ENCODE results near the gene PTPRN2.

DNA sequence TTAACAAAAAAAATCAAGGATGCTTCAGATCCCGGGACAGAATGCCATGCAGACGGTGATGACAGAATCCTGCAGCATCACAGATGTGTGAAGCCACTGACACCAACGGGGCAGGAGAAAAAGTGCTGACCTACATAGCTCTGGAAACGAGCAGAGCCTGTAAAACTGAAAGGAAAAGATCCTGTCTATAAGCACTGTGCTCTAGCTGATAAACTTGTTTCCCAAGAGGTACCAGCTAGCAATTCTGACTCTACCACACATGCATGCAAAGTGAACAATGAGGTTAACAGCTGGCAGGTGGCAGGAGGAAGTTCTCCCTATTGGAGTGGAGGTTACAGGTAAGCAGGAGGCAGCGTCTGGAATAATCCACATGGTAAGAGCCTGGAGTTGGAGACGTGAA lies 75.6 kb downstream of the PTPRN2 start:
- no peak for TF ChIP-seq CTCF (IDR thresholded peaks at IDR 0.05; ENCODE audit: low read depth, low read length)
- TF ChIP-seq MAX (IDR thresholded peaks at IDR 0.05; ENCODE audit: low read depth, low read length), result no peak
- TF ChIP-seq POLR2A (IDR thresholded peaks at IDR 0.05; ENCODE audit: extremely low read depth, insufficient read length), result no peak
- no peak for TF ChIP-seq MYC (IDR thresholded peaks at IDR 0.05; ENCODE audit: low read depth, low read length)
